HG03103 (cell line): ENCODE results near the gene RBFOX2.
"Not testable (repeated sequence)": the region's sequence is repeated elsewhere in the genome, so short reads cannot be mapped to it uniquely, and the experiment has no call there.

Experiments used
- ATAC-seq: cut with Tn5 transposase; IDR thresholded peaks from one replicate; pipeline ENCODE4 v1.9.1; 2021; ENCODE audit warnings: low read depth; ENCODE audit not compliant: unreplicated experiment

Gene RBFOX2

DNA sequence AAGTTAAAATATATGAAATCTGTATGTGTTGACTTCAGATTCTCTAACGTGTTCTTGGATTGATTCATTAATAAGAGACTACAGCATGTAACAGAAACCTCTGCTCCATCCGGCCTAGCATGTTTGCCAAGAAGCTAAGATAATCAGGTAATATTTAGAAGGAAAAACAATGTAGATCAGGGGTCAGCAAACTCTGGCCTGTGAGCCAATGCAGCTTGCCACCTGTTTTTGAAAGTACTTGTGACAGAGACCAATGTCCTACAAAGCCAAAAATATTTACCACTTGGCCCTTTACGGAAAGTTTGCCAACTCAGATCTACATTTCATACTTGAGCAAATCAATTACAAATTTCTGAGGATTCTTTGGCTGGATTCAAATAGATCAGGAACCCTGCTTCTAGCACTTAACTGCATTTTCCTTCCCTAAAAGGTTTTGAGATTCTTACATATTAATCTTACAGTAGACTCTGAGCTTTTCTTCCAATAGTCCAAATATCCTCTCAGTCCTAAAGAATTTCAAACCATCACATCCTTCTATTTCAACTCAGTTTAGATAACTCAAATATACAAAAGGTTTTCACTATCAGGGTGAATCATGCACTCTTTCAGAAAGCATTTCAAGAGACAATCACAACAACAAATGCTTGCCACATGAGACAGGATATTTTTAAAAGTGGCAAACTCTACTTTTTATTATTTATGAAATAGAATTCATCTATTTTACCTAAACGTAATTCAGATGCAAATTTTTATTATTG lies 281.5 kb downstream of the RBFOX2 start:
- no peak for ATAC-seq

DNA sequence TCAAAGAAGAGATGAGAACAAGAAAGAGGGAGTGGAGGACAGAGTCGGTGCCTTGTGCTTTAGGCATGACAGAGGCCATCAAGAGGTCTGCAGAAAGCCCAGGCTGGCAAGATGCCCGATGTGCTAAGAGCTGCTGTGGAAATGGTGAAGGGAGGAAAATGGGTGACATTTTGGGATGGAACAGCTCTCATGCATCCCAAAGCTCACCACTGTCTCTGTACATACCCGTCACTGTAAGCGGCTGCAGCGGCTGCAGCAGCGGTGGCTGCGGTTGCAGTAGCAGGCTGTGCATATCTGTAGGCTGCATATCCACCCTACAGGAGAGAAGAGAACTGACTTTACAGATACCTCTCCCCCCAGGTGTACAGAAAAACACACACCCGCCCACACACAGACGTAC lies 282.4 kb downstream of the RBFOX2 start:
- no peak for ATAC-seq

DNA sequence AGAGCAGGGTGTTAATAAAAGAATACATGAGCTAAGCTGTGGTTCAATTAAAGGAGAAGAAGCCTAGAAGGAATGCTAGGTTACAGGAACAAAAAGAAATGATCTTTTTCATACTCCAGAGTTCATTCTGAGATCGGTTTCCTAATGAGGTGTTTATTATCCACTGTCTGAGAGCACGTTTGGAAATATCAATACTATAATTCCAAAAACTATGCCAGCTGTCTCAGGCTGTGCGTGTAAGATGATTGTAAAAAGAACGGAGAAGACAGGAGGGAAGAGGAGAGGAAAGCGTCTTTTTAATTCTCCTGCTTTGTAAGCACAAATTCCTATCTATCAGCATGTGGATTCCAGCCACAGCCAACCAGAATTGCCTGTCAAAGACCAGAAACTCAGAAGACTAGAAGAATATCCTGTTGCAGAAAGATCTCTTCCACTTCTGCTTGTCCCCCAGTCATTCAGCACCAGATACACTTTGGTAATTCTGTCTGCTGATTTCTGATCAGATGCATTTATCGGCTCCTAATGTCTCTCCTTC lies 285.2 kb downstream of the RBFOX2 start:
- ATAC-seq, result no peak

DNA sequence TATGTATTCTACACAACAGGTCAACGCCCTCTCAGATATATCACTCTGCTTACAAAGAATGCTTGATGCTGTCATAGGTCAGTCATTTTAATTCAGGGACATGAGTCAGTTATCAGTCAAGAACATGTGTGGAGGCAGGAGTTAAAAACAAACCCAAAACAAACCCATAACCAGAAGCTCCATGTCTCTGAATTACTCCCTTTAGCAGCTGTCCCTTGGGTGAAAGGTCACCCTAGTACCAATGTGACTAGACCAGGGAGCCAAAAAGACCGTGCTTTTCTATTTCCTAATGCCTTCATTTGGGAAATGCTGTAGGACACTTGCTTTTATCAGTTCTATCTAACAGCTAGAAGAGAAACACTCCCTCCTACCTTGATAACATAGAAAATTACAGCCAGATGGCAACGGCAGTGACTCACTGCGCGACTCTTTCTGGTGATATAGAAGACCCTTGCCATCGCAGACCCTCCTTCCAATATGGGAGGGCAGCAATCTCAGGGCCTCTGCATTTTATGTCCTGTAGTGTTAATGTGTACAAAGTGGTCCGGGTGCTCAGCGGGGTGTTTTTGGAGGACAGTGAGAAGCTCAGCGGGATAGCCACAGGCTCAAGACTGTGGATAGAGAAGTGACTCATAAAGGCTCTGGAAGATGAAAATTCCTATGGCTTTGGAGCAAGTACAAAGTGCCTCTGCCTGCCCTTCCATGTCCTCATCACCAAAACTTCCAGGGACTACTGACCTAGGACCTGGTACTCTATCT lies 286.1 kb downstream of the RBFOX2 start:
- no peak for ATAC-seq

- ATAC-seq, result no peak
Observed at GRCh38 chr22:35740616-35741015, 288.0 kb downstream of the RBFOX2 start.

DNA sequence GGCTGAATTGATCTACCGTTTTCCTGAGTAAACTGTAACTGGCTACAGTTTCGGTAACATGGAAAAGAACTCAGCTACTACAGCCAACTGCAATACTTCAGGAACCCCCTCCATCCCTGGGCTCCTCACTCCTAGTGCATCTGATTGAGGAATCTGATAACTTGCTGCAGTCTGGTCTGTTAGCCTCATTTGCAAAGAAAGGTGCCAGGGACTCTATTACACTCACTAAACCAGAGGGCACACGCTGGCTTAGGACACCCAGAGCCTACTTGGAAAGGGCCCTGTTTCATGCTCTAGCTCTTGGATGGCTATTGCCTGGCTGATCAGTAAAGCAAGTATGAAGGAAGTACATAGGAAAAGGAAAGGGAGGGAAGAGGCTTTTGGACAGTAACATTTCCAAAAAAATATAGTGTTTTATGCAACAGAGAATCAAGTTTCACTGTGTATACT lies 288.7 kb downstream of the RBFOX2 start:
- no peak for ATAC-seq

- ATAC-seq, result no peak
Observed at GRCh38 chr22:35739076-35739930, 289.3 kb downstream of the RBFOX2 start.

DNA sequence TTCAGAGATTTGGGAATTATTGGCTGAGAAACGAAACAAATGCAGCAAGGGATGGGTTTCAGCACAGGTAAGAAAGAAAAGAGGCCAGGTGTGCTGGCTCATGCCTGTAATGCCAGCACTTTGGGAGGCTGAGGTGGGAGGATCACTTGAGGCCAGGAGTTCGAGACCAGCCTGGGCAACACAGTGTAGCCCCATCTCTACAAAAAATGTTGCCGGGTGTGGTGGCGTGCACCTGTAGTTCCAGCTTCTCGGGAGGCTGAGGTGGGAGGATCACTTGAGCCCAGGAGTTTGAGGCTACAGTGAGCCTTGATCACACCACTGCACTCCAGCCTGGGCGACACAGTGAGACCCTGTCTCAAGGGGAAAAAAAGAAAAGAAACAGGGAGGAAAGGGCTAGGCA lies 290.7 kb downstream of the RBFOX2 start:
- not testable (repeated sequence) for ATAC-seq

DNA sequence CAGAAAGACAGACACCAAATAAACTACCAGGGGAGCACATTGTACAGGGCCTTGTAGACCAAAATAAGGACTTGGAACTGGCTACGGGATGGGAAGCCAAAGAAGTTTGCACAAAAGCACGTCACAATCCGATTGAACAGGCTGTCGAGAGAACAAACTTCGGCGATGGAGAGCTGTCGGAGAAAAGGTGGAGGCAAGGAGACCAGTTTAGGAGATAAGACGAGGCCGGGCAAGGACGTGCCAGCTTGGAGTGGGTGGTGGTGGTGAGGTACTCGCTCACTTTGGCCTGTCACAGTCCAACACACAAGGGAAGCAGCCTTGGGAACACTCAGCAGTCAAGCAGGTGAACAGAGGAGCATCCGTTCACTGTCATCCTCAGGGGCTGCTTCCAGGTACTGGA lies 291.9 kb downstream of the RBFOX2 start:
- no peak for ATAC-seq

GRCh38 chr22:35736166-35736565 lies 292.5 kb downstream of the RBFOX2 start:
- no peak for ATAC-seq

DNA sequence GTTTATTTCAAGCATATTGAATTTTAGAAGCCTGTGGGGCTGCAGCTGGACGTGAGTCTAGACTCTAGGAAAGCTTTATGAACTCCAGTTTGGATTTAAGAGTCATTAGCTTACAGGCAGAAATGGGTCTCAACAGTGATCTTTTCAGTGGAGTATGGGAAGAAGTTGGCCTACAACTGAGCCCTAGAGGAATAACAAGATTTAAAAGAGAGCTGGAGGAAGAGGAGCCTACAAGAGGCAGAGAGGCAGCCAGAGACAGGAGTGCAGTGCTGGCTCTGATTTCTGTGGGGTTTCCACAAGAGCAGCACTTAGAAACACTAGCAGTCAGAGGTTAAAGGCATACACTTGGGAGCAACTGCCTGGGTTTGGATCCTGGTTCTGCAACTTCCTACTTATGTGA lies 293.1 kb downstream of the RBFOX2 start:
- ATAC-seq, result no peak

- ATAC-seq, result no peak
Observed at GRCh38 chr22:35734517-35734827, 294.2 kb downstream of the RBFOX2 start.

GRCh38 chr22:35733791-35734516 lies 294.7 kb downstream of the RBFOX2 start:
- ATAC-seq, result no peak

DNA sequence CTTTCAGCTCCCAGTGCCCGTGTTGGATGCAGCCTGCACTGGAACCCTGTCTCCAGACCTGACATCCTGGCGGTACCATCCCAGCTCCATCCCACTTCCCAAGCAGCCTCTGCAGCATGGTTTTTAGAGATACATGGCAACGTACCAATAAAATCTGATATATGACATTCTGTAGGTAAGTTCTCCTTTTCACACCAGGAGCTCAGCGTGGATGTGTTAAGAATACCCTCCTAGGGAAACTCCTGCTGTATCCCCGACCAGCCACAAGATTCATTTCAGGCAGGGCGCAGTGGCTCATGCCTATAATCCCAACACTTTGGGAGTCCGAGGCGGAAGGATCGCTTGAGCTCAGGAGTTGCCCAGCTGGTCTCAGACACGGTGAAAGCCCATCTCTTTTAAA lies 295.6 kb downstream of the RBFOX2 start:
- no peak for ATAC-seq

DNA sequence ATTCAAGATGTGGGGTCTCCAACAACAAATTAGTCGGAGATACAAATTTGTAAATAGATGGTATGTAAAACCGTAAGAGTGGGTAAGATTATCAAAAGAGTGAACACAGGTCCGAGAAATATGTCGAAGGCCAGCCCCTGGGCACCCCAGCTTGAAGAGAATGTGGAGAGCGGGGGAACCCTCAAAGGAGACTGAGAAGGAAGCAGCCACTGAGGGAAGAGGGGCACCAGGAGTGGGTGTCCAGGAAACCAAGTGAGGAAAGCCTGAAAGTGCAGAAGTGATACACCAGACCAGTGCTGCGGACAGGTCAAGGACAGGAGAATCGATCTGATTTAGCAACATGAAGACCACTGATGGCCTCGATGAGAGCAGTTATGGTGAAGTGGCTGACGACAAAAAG lies 296.5 kb downstream of the RBFOX2 start:
- no peak for ATAC-seq

DNA sequence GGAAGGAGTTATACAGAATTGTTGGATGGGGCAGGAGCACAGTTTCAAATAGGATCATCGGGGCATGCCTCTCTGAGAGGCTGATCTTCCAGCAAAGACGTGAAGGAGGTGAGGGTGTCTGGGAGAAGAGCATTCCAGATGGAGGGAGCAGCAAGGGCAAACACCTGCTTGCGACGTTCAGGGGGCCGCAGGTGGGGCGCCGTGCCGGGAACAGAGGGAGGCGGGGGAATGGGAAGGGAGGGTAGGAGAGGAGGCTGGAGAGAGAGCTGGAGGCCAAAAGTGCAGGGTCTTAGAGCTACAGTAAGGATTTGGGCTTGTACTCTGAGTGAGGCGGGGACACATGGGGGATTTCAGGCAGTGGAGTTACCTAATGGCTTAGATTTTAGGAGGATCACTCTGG lies 297.3 kb downstream of the RBFOX2 start:
- no peak for ATAC-seq

DNA sequence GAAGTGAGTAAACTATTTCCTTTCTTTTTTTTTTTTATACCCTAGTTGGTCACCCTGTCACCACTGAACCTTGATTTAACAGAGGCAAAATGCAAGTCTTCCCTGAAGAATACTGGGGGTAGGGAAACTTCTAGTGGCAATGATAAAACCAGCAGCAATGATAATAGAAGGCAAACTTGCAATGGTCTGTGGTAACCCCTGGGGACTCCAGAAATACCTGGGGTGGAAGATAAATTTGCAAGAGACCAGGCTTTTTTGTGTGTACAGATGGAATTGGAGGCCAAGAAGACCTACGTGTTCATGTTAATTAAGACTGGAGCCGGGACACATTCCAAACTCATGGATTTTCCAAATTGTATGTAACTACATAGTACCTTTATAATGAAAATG lies 299.3 kb downstream of the RBFOX2 start:
- ATAC-seq, result no peak

DNA sequence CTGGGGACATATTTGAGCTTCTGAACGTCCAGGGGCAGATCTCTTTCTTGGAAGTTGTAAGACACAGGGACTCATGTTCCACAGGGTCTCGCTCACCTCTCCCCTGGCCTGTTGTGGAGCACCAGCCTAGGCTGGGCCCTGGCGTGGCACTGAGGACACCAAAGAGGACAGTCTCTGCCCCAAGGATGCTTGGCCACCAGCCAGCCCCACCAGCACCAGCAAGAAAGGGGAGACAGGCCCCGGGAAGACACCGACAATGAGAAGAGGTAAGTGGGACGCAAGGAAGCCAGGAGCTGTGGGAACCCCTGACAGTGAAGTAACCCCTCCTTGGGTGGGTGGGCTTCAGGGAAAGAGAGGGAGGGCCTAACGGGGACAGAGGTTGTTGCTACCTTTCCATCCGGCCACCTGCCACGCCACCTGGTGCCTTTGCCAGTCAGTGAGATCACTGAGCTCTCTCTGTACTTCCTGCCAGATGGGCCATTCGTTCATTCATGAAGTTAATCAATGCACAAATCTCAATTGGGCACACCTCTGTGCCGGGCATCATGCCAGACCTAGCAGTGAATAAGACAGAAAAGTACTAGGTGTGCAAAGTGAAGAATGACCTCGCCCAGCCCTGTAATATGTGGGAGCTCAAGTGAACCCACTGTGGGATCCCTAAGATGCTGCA lies 299.9 kb downstream of the RBFOX2 start:
- ATAC-seq, result no peak

GRCh38 chr22:35727436-35727835 lies 301.2 kb downstream of the RBFOX2 start:
- no peak for ATAC-seq

- no peak for ATAC-seq
Observed at GRCh38 chr22:35726933-35727332, 301.7 kb downstream of the RBFOX2 start.
